C1 segment of cervical spinal cord (tissue), 14 donors: ENCODE data around the gene RCOR1.
A peak's percentile ranks its signal among the peaks of the same experiment; 100 is the strongest.
"Not testable (repeated sequence)": the region's sequence is repeated elsewhere in the genome, so short reads cannot be mapped to it uniquely, and the experiment has no call there.

ENCODE experiments used
- DNase-seq, 14 donors: peaks; one replicate each; lab custom pipeline; 2025; lab: John Stamatoyannopoulos, UW

The RCOR1 gene

DNA sequence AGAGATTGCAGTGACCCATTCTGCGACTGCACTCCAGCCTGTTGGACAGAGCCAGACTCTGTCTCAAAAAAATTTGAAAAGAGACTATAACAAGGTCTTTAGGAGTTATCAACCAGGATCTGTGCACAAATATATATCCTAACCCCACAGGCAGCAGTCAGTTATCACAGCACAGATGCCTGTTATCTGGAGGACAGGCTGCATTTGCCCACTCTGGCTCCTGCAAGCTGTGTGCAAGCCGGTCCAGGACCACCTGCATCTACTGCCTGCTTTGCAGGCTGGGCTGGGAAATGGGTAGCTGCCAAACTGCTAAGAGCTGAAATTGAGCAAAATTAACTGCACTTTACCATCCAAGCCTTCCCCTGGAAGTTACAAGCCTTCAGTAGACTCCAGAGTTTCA, 21.4 kb upstream of the RCOR1 start:
- no peak for DNase-seq

DNA sequence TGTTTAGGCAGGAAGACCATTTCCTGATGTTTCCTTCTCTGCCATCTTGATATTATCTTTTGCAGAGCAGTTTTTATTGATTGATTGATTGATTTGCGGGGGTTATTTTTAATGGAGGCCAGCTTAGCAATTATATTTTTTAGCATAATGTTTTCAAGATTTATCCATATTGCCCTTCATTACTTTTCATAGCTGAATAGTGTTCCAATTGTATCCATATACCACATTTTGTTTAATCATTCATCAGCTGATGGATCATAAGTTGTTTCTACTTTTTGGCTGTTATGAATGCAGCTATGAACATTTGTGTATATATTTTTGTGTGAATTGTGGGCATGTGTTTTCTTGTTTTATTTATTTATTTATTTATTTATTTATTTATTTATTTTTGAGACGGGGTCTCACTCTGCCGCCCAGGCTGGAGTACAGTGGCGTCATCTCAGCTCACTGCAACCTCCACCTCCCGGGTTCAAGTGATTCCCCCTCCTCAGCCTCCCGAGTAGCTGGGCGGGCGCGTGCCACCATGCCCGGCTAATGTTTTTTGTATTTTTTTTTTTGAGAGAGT, 20.9 kb upstream of the RCOR1 start:
- DNase-seq, result no peak

DNA sequence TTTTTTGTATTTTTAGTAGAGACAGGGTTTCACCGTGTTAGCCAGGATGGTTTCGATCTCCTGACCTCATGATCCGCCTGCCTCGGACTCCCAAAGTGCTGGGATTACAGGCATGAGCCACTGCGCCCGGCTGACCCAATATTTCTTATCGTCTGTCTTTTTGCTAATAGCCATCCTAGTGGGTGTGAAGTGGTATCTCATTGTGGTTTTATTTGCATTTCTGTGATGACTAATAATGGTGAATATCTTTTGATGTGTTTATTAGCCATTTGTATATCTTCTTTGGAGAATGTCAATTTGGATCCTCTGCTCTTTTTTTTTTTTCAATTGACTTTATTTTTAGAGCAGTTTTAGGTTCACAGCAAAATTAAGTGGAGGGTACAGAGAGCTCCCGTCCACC, 19.3 kb upstream of the RCOR1 start:
- DNase-seq, result not testable (repeated sequence)

DNA sequence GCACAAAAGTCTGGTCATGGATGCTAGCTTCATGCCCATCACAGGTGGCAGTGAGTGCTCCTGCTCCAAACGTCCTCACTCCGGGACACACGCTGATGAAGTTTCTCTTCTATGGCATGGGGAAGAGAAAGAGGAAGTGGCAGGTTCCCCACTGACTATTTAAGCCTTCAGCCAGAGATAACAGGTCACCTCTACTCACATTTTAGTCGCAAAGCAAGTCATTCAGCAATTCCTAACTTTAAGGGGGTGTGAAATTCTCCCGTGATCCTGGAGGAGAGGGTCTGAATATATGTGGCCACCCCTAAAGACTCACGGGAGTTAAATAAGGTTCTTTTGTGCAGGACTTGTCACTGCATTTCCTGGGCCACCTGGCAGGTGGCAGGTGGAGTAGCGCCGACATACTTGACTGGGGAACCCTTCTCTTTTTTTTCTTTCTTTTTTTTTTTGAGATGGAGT, 18.8 kb upstream of the RCOR1 start:
- no peak for DNase-seq

DNA sequence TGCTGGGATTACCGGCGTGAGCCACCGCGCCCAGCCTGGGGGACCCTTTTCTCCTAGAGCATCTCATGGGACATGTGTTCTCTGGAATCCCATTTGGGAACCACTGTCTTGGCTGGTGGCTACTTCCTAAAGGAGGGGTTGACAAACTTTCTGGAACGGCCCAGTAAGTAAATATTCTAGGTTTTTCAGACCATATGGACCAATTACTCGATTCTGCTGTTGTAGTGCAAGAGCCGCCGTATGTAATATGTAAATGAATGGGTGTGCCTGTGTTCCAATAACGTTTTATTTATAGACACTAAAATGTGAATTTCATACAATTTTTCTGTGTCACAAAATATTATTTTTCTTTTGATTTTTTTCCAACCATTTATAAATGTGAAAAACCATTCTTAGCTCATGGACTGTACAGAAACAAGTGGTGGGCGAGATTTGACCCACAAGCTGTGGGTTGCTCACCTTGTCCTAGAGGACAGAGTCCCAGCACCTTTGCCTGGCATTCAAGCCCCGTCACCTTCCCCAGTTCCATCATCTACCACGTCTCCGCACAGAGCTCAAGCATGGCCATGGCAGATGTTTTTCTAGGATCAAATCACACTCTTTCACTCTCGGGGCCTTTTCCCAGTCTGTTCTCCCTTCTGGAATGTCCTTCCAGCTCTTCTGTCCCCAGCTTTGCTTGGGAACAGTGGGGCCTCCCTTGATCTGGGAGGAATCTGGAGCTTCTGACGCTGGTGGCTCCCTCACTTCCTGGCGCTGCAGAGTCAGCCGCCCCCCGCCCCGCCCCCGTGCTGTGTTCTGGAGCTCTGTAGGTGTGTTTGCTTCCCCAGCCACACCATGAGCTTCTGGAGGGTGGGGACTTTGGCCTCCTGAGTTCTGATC, 17.9 kb upstream of the RCOR1 start:
- DNase-seq, result no peak

DNA sequence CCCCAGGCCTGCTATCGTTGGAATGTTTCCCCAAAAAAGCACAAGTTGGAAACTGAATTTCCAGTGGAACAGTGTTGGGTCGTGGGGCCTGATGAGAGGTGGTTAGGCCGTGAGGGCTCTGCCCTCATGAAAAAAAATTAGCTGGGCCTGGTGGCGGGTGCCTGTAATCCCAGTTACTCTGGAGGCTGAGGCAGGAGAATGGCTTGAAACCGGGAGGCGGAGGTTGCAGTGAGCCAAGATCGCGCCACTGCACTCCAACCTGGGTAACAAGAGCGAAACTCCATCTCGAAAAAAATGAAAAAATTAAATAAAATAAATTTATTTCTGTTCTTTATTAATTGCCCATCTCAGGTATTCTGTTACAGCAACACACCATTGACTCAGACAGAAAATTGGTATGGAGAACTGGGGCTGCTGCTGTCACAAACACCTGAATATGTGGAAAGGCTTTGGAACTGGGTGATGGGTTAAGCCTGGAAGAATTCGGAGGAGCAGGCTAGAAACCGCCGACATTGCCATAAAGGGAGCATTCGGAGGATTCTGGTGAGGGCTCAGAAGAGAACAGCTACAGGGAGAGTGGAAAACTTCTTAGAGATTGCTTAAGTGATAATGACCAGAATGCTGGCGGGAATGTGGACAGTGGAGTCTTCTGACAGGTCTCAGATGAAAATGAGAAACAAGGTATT, 17.1 kb upstream of the RCOR1 start:
- no peak for DNase-seq

DNA sequence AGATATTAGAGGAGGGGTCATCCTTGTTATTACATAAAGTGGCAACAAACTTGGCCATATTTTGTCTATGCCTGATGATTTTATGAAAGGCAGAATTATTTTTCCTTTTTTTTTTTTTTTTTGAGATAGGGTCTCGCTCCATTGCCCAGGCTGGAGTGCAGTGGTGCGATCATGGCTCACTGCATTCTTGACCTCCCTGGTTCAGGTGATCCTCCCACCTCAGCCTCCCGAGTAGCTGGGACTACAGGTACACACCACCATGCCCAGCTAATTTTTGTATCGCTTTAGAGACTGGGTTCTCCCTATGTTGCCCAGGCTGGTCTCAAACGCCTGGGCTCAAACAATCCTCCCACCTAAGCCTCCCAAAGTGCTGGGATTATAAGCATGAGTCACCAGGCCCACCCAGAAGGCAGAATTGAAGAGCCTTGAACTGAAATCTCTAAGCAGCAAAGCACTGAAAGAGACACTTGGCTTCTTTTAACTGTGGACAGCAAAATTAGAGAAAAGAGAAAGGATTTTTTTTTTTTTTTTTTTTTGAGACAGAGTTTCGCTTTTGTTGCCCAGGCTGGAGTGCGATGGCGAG, 16.5 kb upstream of the RCOR1 start:
- not testable (repeated sequence) for DNase-seq

DNA sequence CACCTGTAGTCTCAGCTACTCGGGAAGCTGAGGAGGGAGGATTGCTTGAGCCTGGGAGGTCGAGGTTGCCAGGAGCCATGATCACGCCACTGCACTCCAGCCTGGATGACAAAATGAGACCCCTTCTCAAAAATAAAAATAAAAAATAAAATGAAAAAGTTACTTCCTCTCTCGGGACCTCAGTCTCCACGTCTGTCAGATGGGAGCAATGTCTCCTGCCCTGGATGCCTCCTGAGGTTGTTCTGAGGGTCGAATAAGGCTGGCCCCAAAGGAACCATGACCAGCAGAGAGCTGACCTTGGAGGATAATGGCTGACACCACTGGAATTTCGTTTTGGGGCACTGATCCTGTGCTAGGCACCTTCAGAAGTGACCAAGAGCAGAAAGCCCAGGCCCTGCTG, 13.6 kb upstream of the RCOR1 start:
- DNase-seq, result no peak

DNA sequence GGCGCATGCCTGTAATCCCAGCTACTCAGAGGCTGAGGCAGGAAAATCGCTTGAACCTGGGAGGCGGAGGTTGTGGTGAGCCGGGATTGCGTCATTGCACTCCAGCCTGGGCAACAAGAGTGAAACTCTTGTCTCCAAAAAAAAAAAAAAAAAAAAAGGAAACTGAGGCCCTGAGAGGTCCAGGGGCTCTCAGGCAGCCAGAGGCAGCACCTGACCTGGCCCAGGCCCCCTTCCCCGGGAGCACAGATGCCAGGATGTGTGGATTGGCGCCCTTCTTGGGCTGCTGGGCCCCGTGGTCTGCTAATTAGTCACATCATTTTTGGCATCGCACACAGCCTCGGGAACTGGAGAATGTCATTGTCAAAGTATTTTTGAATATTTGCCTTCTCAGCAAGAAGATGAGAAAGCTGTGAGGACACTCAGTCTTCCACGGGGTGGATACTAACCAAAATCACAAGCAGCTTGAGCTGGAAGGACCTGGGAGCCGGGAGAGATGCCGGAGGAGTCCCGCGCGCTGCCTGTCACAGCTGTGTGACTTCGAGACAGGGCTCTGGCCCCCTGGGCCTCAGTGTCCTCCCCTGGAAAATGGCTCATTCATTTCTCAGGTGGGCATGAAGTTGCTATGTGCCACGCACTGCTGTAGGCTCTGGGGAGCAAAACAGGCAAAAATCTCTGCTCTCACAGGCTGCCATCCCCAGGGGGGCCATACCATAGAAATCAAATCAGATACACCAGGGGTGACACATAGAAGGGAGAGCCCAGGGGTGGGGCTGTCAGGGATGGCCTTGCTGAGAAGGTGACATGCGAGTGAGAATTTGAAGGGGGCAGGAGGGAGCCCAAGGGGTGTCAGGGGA, 12.5 kb upstream of the RCOR1 start:
- DNase-seq, result no peak

DNA sequence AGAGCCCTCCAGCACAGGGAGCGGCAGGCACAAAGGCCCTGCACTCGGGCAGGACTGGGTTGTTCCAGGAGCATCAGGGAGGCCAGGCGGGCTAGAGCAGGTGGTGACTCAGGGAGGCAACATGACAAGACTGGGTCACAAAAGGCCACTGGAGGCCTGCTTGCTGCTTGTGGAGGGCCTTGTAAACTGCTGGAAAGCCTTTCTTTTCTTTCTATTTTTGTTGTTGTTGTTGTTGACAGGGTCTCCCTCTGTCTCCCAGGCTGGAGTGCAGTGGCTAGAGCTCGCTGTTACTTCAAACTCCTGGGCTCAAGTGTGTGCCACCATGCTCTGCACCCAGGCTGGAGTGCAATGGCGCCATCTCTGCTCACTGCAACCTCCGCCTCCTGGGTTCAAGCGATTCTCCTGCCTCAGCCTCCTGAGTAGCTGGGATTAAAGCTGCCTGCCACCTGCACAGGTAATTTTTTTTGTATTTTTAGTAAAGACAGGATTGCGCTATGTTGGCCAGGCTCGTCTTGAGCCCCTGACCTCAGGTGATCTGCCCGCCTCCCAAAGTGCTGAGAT, 11.8 kb upstream of the RCOR1 start:
- no peak for DNase-seq

DNA sequence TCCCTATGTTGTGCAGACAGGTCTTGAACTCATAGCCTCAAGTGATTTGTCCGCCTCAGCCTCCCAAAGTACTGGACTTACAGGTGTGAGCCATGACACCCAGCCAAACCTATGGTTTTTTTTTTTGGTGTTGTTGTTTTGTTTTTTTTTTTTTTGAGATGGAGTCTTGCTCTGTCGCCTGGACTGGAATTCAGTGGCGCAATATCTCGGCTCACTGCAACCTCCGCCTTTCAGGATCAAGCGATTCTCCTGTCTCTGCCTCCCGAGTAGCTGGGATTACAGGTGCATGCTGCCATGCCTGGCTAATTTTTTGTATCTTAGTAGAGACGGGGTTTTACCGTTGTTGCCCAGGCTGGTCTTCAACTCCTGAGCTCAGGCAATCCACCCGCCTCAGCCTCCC, 11.3 kb upstream of the RCOR1 start:
- DNase-seq, result no peak

DNA sequence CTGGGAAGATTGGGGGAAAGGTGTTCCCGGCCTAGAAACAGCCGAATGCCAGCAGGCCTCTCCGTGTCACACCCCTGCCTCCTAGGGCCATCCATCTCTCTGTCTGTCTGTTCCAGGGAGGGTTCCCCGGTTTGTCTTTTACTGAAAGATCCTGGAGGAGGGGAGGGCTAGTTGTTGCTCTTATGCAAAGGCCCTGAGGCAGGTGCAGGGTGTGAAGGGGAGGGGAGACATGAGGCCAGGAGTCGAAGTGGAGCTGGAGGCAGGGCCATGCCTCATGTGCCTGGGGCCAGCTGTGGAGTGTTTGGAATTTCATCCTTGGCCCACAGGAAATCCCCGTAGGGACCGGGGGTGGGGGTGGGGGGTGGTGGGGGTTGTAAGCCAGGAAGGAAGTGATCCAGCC, 8.7 kb upstream of the RCOR1 start:
- DNase-seq, result no peak

DNA sequence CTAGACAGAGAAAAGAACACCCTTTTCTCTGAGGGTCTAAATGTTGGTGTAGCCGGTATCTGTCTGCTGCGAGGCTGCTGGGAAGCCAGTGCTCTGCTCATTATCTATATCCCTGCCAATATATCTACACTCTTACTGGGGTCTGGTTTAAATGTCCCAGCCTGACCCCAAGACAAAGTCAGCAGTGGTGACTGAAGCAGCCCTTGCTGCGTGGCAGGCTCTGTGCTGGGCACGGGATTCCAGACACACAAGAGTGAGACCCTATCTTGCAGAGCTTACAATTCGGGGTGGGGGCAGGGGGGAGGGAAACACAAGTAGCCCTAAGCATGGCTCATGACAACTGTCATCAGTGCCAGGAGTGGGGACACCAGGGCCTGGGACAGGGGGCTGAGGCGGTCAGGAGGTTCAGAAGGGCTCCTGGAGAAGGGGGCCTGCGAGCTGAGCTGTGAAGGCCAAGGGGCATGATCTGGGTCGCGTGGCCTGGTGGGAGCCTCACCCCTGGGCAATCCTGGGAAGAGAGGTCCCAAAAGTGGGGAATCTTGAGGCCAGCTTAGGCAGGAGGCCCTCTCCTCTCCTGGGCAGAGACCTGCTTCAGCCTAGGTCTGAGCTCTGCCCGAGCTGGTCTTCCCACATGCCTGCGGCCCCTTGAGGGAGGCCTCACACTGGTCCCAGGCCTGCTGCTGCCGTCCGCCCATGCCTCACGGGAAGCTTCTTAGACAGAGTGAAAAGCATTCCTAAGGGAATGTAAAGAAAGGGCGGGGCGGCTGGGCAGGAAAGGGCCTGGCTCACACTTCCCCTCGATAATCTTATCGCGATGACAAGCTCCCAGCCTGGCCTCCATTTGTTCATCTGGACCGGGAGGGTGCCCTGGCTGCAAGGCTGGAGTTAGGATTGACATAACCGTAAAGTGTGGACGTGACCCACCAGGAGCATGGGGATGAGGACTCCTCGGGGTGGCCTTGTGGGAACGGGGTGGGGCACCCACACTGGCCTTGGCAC, 7.3 kb upstream of the RCOR1 start:
- DNase-seq, result no peak

DNA sequence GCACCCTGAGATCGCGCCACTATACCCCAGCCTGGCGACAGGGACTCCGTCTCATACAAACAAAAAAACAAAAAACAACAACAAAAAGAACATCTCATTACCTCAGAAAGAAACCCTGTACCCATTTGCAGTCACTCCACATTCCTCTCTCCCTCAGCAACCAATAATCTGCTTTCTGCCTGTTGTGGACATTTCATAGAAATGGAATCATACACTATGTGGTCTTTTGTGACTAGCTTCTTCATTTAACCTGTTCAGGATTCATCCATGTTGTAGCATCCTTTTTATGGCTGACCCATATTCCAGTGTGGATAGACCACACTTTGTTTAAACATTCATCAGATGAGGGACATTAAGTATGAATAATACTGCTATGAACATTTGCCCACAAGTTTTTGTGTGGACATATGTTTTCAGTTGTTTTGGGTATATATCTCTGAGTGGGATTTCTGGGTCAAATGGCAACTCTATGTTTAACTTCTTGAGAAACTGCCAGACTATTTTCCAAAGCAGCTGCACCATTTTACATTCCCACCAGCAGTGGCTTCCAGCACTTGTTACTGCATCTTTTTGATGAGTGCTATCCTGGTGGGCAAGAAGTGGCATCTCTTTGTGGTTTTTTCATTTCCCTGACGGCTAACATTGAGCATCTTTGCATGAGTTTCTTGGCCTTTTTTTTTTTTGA, 5.9 kb upstream of the RCOR1 start:
- no peak for DNase-seq

DNA sequence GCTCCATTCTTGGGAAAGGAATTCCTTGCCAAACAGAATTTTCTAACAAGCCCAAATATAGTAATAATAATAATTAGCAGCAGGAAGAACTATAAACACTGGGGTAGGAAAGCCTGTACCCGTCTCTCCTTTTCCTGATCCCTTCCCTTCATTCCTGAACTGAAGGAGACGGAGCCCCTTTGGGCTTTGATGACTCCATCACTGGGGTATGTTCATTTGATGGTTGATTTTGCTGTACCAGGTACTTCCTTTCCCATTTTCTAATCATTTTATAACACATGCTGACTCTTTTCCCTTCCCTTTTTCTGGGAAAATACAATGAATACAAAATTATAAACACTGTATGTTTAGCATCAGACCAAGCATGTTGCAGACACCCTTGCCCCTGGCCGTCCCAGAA, 3.6 kb upstream of the RCOR1 start:
- DNase-seq, result no peak

DNA sequence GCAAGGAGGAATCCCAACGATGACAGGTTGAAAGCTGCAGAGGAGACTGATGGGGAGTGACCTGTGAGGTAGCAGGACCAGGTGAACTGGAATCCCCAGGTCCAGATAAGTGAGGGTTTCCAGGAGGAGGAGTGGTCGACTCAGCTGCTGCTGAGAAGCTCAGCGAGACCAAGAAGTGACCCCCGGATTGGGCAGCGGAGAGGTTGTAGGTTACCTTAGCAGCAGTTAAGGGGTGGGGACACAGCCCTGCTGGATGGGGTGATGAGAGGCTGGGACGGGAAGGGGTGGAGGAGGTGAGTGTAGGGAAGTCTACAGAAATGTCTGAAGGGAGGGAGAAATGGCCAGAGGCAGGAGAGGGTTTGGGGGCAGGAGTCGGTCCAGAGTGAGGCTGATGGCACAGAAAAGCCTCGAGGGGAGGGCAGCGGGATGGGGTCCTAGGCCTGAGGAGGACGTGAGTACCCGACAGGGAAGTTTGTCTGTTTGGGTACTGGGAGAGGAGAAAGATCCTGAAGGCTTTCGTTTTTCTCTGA, 2.6 kb upstream of the RCOR1 start:
- DNase-seq, result no peak

DNA sequence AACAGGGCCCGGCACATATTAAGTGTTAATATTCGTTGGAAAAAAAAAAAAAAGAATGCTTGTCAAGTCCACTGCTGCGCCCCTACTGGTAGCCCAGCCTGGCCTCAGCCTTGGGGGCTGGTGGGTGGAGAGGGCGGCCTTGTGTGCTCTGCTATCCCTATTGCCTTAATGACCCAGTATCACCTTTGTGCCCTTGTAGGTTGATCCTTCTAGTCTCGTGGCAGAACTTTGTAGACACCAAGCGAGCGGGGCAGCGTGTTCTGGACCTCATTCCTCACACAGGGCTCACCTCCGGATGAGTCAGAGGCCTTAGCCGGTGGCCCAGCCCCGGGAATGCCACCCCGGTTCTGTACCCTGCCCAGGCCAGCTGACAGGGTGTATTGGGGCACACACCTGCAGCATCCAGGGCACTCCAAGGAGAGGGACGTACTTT, 1.8 kb upstream of the RCOR1 start:
- DNase-seq, result peak in 5 of 14 donors; percentile 3 to 26 (median 18)

DNA sequence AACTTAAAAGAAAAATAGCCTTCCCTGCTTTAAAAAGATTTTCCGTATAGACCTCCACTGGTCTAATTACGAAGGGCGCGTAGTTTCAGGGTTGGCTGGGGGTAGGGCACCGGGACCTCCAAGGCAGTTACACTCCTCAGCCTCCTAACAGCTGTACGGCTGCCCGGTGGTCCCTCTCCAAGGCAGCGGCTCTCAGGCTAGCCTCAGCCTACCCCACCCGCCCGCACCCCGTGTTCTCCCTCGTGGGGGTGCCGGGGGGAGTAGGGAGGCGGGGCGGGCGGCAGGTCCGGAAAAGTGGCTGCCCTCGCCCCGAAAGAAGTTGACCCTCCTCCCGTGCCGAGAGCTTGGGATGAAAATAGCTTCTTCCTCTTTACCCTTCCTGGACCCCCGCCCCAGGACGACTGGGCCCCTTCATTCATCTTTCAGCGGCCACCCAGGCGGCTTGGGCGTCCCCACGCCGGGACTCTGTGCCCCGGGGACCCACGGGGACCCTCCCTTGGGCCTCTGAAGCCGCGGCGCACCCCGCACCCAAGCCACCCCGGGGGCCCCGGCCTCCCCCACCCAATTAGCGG, 991 bp upstream of the RCOR1 start:
- peak in 10 of 14 donors; percentile 42 to 80 (median 58) for DNase-seq

DNA sequence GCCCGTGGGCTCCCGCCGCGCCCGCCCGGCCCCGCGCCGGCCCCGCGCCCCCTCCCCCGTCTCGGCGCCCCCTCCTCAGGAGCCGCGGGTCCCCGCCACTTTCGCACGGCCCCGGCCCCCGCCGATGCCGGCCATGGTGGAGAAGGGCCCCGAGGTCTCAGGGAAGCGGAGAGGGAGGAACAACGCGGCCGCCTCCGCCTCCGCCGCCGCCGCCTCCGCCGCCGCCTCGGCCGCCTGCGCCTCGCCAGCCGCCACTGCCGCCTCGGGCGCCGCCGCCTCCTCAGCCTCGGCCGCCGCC, 263 bp downstream of the RCOR1 start:
- no peak for DNase-seq
